ENCODE results near the gene HES6.
A peak's percentile ranks its signal among the peaks of the same experiment; 100 is the strongest.

The HES6 gene

DNA sequence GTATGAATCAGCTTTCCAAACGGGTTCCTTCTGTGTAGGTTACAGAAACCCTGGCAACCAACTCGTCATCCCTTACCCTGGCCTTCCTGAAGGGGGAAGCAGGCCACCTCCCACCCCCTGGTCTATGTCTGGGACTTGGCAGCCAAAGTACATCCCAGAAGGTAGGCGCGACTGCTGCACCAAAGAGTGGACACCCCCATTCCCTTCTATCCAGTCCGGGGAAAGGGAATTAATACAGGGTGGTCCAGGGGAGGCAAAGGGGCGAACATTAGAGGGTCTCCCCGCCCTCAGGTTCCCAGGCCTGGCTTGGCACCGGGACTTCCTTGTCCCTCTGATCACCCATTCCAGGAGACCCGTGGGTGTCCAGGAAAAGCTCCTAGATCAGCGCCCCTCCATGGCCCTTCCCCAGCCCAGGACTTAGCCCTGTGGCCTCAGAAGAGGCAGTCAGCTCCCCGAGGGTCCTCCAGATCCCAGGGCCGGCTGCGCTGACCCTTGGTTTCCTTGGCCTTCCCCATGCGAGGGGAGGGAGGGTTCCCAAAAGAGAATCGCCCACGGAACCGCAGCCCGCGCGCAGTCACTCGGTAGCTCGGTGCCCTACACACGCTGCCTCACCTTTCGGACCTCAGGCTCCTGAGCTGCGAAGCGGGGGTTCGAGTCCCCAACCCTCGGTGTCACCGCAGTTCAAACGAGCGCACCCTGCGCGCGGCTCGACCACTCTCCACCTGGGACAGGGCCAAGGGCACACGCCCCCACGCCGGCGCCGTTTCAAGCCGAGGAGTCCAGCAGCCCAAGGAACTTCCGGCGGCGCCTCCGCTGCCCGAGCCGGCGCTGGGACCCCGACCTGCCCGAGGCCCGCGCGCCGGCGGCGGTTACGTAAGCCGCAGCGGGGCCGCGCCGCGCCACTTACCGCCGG is 48.2 kb upstream of the HES6 start, which contains the start of gene PER2:
PER2 (minus strand) TSS at position 874 of the 913 bp plus-strand sequence. CDS start 10,674 bp downstream, outside the sequence.
- Histone ChIP-seq H3K4me2 (ENCODE audit: low read length) (peak within 1 kb of the TSS; percentile 82), H3K9ac (ENCODE audit: low read length) (peak within 1 kb of the TSS; percentile 73), H2AFZ (ENCODE audit: low read length) (peak within 1 kb of the TSS; percentile 11; the same call in 1 of the 2 replicates), H4K20me1 (ENCODE audit: insufficient read depth, low read length) (no peaks in the 10 kb centered on the region), H3K9me3 (ENCODE audit: low read length) (no peaks in the 10 kb centered on the region), H3K4me1 (ENCODE audit: insufficient read depth, low read length, severe bottlenecking) (peaks cover 30% of the 10 kb centered on the region), H3K4me3 (ENCODE audit: low read depth, low read length, poor library complexity, severe bottlenecking) (peak within 1 kb of the TSS; percentile 74), H3K27me3 (ENCODE audit: insufficient read depth, low read length) (no peaks in the 10 kb centered on the region), H3K9me2 (ENCODE audit: low read depth, low read length) (no peaks in the 10 kb centered on the region), H3K36me3 (ENCODE audit: insufficient read depth, low read length) (no peaks in the 10 kb centered on the region), H3K79me2 (ENCODE audit: insufficient read depth, low read length) (no peaks in the 10 kb centered on the region), H3K27ac (ENCODE audit: low read depth, low read length, poor library complexity, severe bottlenecking) (no peak within 1 kb of the TSS), H3F3A (ENCODE audit: insufficient read depth, low read length) (no peaks in the 10 kb centered on the region)
- TF ChIP-seq, protein P1, sequence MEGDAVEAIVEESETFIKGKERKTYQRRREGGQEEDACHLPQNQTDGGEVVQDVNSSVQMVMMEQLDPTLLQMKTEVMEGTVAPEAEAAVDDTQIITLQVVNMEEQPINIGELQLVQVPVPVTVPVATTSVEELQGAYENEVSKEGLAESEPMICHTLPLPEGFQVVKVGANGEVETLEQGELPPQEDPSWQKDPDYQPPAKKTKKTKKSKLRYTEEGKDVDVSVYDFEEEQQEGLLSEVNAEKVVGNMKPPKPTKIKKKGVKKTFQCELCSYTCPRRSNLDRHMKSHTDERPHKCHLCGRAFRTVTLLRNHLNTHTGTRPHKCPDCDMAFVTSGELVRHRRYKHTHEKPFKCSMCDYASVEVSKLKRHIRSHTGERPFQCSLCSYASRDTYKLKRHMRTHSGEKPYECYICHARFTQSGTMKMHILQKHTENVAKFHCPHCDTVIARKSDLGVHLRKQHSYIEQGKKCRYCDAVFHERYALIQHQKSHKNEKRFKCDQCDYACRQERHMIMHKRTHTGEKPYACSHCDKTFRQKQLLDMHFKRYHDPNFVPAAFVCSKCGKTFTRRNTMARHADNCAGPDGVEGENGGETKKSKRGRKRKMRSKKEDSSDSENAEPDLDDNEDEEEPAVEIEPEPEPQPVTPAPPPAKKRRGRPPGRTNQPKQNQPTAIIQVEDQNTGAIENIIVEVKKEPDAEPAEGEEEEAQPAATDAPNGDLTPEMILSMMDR (IDR thresholded peaks at IDR 0.05; ENCODE audit: low read length), result no peak
- no peak for TF ChIP-seq EZH2 (IDR thresholded peaks at IDR 0.05; ENCODE audit: borderline replicate concordance, low read length)

DNA sequence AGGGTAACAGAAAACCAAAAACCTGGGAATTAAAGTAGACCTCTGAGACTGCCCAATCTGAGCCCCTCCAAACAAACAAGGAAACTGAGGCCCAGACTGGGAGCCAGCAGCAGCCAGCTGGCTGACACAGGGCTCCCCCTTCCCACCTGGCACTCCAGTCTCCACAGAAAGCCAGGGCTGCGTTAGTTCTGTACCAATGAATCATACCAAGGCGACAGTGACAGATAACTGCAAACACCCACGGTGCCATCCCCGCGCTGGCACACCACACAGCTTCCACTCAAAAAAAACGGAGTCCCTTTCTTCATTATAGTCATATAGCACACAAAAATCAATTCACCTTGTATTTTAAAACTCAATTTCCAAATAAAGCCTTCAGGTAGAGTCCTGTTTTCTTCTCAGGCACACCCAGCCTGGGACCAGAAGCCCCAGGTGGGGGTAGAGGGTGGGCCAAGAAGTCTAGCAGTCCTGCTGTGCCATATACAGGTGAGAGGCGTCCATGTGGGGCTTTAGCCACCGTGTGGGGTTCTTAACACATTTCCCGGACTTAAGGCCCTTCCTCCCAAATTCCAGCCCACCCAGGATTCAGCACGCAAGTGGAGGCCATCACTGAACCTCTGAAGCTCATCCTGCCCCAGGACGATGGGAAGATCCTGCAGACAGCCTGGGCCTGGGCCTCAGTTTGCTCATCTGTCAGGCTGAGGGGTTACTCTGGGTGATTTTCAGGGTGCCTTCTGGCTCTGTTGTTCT is 47.3 kb upstream of the HES6 start:
- Histone ChIP-seq H3F3A (ENCODE audit: insufficient read depth, low read length) (no peaks in the 10 kb centered on the region), H3K9ac (ENCODE audit: low read length) (peak overlapping the region; percentile 73; the same call in 1 of the 2 replicates), H3K79me2 (ENCODE audit: insufficient read depth, low read length) (no peaks in the 10 kb centered on the region), H3K4me2 (ENCODE audit: low read length) (peak overlapping the region; percentile 82), H3K4me3 (ENCODE audit: low read depth, low read length, poor library complexity, severe bottlenecking) (peak overlapping the region; percentile 74), H3K4me1 (ENCODE audit: insufficient read depth, low read length, severe bottlenecking) (peaks cover 30% of the 10 kb centered on the region), H3K27ac (ENCODE audit: low read depth, low read length, poor library complexity, severe bottlenecking) (no peak overlapping the region), H3K9me2 (ENCODE audit: low read depth, low read length) (no peaks in the 10 kb centered on the region), H3K36me3 (ENCODE audit: insufficient read depth, low read length) (no peaks in the 10 kb centered on the region), H3K9me3 (ENCODE audit: low read length) (no peaks in the 10 kb centered on the region), H3K27me3 (ENCODE audit: insufficient read depth, low read length) (no peaks in the 10 kb centered on the region), H2AFZ (ENCODE audit: low read length) (no peak overlapping the region), H4K20me1 (ENCODE audit: insufficient read depth, low read length) (no peaks in the 10 kb centered on the region)
- TF ChIP-seq, protein P1 (IDR thresholded peaks at IDR 0.05; ENCODE audit: low read length), result no peak
- no peak for TF ChIP-seq EZH2 (IDR thresholded peaks at IDR 0.05; ENCODE audit: borderline replicate concordance, low read length)

- Histone ChIP-seq H3K27ac (ENCODE audit: low read depth, low read length, poor library complexity, severe bottlenecking) (no peak overlapping the region), H2AFZ (ENCODE audit: low read length) (no peak overlapping the region), H3K79me2 (ENCODE audit: insufficient read depth, low read length) (no peaks in the 10 kb centered on the region), H4K20me1 (ENCODE audit: insufficient read depth, low read length) (no peaks in the 10 kb centered on the region), H3K4me2 (ENCODE audit: low read length) (no peak overlapping the region), H3K4me1 (ENCODE audit: insufficient read depth, low read length, severe bottlenecking) (peaks cover 30% of the 10 kb centered on the region), H3K9me3 (ENCODE audit: low read length) (no peaks in the 10 kb centered on the region), H3K4me3 (ENCODE audit: low read depth, low read length, poor library complexity, severe bottlenecking) (no peak overlapping the region), H3K9me2 (ENCODE audit: low read depth, low read length) (no peaks in the 10 kb centered on the region), H3K9ac (ENCODE audit: low read length) (no peak overlapping the region), H3K36me3 (ENCODE audit: insufficient read depth, low read length) (no peaks in the 10 kb centered on the region), H3K27me3 (ENCODE audit: insufficient read depth, low read length) (no peaks in the 10 kb centered on the region), H3F3A (ENCODE audit: insufficient read depth, low read length) (no peaks in the 10 kb centered on the region)
- TF ChIP-seq, protein P1 (IDR thresholded peaks at IDR 0.05; ENCODE audit: low read length), result no peak
- no peak for TF ChIP-seq EZH2 (IDR thresholded peaks at IDR 0.05; ENCODE audit: borderline replicate concordance, low read length)
Measured at GRCh38 chr2:238286551-238286950, 46.7 kb upstream of the HES6 start.

All from OCI-LY1 (cell line).